HepG2 (cell line): ENCODE results near the gene UQCRC2. TPM values are rescaled to one million over a fixed set of nuclear protein-coding genes. Genes with fewer than 3 reads are reported as not detected.

ENCODE experiments used
- CHD4 ChIP-seq: fragments of 200-600 bp; sonication (generic); IDR thresholded peaks from 2 replicates; pipeline ENCODE4 v1.7.0; 2017; ENCODE audit warnings: mild to moderate bottlenecking, low read length, borderline replicate concordance
- FOXA1 ChIP-seq, 2 experiments: fragments of 450-650 bp in 1 of 2; sonication (generic) in 1 of 2; formaldehyde crosslinking in 1 of 2; IDR thresholded peaks; 2 replicates each; pipeline versions ENCODE4 v1.4.0 to v1.6.1; 2016 to 2020; ENCODE audit warnings: missing genetic modification reagents in 1 of 2
- HDAC6 ChIP-seq: fragments of 200-600 bp; sonication (generic); IDR thresholded peaks from 2 replicates; pipeline ENCODE4 v1.7.0; 2017; ENCODE audit warnings: mild to moderate bottlenecking, antibody characterized with exemption, low read length, low read depth
- MAFK ChIP-seq, 2 experiments: IDR thresholded peaks in 1 of 2; conservative IDR thresholded peaks in 1 of 2; 2 replicates each; pipeline ENCODE4 v1.6.1; 2011; ENCODE audit warnings: improper control_type of control experiment in 2 of 2, low read length in 2 of 2
- NKX3-1 ChIP-seq: sonication (generic); formaldehyde crosslinking; IDR thresholded peaks from 2 replicates; pipeline ENCODE4 v1.5.0; 2020; ENCODE audit warnings: missing genetic modification reagents
- POGZ ChIP-seq: sonication (generic); formaldehyde crosslinking; IDR thresholded peaks from 2 replicates; pipeline ENCODE4 v1.4.0; 2020; ENCODE audit warnings: mild to moderate bottlenecking, missing genetic modification reagents
- SATB2 ChIP-seq: sonication (generic); formaldehyde crosslinking; IDR thresholded peaks from 2 replicates; pipeline ENCODE4 v1.5.0; 2020; ENCODE audit warnings: missing genetic modification reagents
- SOX13 ChIP-seq, 3 experiments: fragments of 450-650 bp in 1 of 3; sonication (generic) in 1 of 3; formaldehyde crosslinking in 1 of 3; IDR thresholded peaks in 2 of 3; conservative IDR thresholded peaks in 1 of 3; 2 replicates each; pipeline versions ENCODE4 v1.5.0 to v1.6.1; 2016 to 2020; ENCODE audit warnings: antibody characterized with exemption in 1 of 3, mild to moderate bottlenecking in 1 of 3, missing compliant biosample characterization in 1 of 3, missing genetic modification reagents in 1 of 3, moderate library complexity in 1 of 3
- ZBTB14 ChIP-seq: sonication (generic); formaldehyde crosslinking; IDR thresholded peaks from 2 replicates; pipeline ENCODE4 v1.4.0; 2020; ENCODE audit warnings: missing genetic modification reagents
- polyA plus RNA-seq, 8 experiments: library from polyadenylated mRNA; depleted of rRNA in 3 of 8; stranded (reverse) in 7 of 8; unstranded in 1 of 8; fragments of >200 nt; fragmentation: Illumina TruSeq in 4 of 8; extraction: Trizol in 4 of 8; gene quantifications; 2 replicates each; pipeline versions ENCODE4 v1.2.1 to v1.2.3, GENCODE V29; 2011 to 2016; ENCODE audit warnings: low read depth in 4 of 8, missing spikeins in 1 of 8, mixed read lengths in 1 of 8; ENCODE audit not compliant: insufficient read depth in 1 of 8
- total RNA-seq, 5 experiments: library from RNA; depleted of rRNA; stranded (reverse); fragments of >200 nt; fragmentation: Illumina TruSeq; extraction: Trizol; gene quantifications; 2 replicates each; pipeline ENCODE4 v1.2.3, GENCODE V29; 2016; ENCODE audit warnings: low read depth in 1 of 5
- TF ChIP-seq, protein P1 (sequence below): sonication (generic); formaldehyde crosslinking; IDR thresholded peaks from 2 replicates; pipeline ENCODE4 v1.4.0; 2020; ENCODE audit warnings: missing genetic modification reagents, low read depth, mild to moderate bottlenecking, borderline replicate concordance

Gene UQCRC2
- total and polyA plus RNA-seq, 2 of the 13 experiments (the other 11 are each of a cell fraction or from before 2014, with no cell fraction given): 442 to 536 TPM

DNA sequence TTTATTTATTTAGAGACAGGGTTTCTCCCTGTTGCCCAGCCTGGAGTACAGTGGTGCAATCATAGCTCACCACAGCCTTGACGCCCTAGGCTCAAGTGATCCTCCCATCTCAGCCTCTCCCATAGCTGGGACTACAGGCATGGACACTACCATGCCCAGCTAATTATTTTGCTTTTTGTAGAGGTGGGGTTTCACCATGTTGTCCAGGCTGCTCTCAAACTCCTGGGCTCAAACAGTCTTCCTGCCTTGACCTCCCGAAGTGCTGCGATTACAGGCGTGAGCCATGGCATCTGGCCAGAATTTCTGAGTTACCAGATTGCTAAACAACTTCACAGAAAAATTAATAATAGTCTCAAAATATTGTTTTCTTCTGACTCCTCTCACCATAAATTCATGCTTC, 76.5 kb downstream of the UQCRC2 start (continued):
- TF ChIP-seq, protein P1, sequence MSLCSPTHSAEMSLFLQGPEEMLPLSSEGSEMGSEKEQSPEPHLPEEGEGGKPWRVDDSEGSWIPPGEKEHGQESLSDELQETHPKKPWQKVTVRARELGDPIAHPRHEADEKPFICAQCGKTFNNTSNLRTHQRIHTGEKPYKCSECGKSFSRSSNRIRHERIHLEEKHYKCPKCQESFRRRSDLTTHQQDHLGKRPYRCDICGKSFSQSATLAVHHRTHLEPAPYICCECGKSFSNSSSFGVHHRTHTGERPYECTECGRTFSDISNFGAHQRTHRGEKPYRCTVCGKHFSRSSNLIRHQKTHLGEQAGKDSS (CRISPR knock-in tag): no peak
- TF ChIP-seq SATB2 (CRISPR knock-in tag) (no peak), ZBTB14 (CRISPR knock-in tag) (no peak), POGZ (CRISPR knock-in tag) (0 out of 2 replicates have a peak, but pooled peaks have one; percentile 35), MAFK (conservative IDR thresholded peaks at IDR 0.05 in 1 of 2, IDR thresholded peaks at IDR 0.05 in 1 of 2; ENCODE audit: low read length in 2 of 2) (no peak), NKX3-1 (CRISPR knock-in tag) (peak; percentile 61; the same call in 1 of the 2 replicates), CHD4 (peak; percentile 50; the same call in 1 of the 2 replicates), SOX13 (IDR thresholded peaks at IDR 0.05) (no peak), SOX13 (CRISPR knock-in tag; conservative IDR thresholded peaks at IDR 0.05 in 1 of 2, IDR thresholded peaks at IDR 0.05 in 1 of 2) (peak in 1 of 2 experiments; percentile 38; a peak in 1 of 4 replicates), HDAC6 (no peak), FOXA1 (IDR thresholded peaks at IDR 0.05) (no peak), FOXA1 (CRISPR knock-in tag; IDR thresholded peaks at IDR 0.05) (0 out of 2 replicates have a peak, but pooled peaks have one; percentile 0)
- TF ChIP-seq, all 625 proteins: peak for 29
